Ascending aorta (tissue), 2 donors: ENCODE data around the gene TPRA1. TPM values are rescaled to one million over a fixed set of nuclear protein-coding genes. Genes with fewer than 3 reads are reported as not detected.
A peak's percentile ranks its signal among the peaks of the same experiment; 100 is the strongest.

Experiments used
- DNase-seq, 2 donors: peaks; one replicate each; pipeline ENCODE4 v3.0.0-alpha.2; 2019; ENCODE audit warnings: low spot score in 2 of 2
- H3K27ac ChIP-seq, 2 donors: fragments of 200-600 bp; sonication (generic); one replicate each; pipeline ENCODE4 v1.5.1; 2016 to 2017; ENCODE audit warnings: mild to moderate bottlenecking in 1 of 2
- H3K27me3 ChIP-seq: fragments of 200-600 bp; sonication (generic); one replicate; pipeline ENCODE4 v1.5.1; 2017
- H3K36me3 ChIP-seq, 2 donors: fragments of 200-600 bp; sonication (generic); one replicate each; pipeline ENCODE4 v1.5.1; 2016
- H3K4me1 ChIP-seq, 2 donors: fragments of 200-600 bp; sonication (generic); one replicate each; pipeline ENCODE4 v1.5.1; 2016 to 2017; ENCODE audit warnings: mild to moderate bottlenecking in 1 of 2
- H3K4me3 ChIP-seq, 2 donors: fragments of 200-600 bp; sonication (generic); one replicate each; pipeline ENCODE4 v1.5.1; 2016 to 2017; ENCODE audit warnings: mild to moderate bottlenecking in 1 of 2
- H3K9me3 ChIP-seq, 2 donors: fragments of 200-600 bp; sonication (generic); one replicate each; pipeline ENCODE4 v1.5.1; 2016
- intact Hi-C: fragments of 100-400 bp; cut with DNase I; formaldehyde crosslinking; loops from one replicate; pipeline ENCODE4 v1.15.1; 2023
- total RNA-seq: library from RNA; depleted of rRNA; stranded (reverse); fragments of >200 nt; gene quantifications from one replicate; pipeline ENCODE4 v1.1.0, GENCODE V29; 2016
- TF ChIP-seq, protein P1 (sequence below), 3 experiments: fragments of 200-600 bp in 2 of 3; fragments of 450-650 bp in 1 of 3; sonication (generic) in 2 of 3; IDR thresholded peaks; one replicate each; pipeline ENCODE4 v1.5.1; 2016 to 2019; ENCODE audit warnings: antibody characterized with exemption in 3 of 3, mild to moderate bottlenecking in 1 of 3, moderate library complexity in 1 of 3

The TPRA1 gene
- total RNA-seq, 1 donor from 2014 or later = 87.1 TPM

GRCh38 chr3:127593178-127593577 lies 2.6 kb upstream of the TPRA1 start:
- Histone ChIP-seq H3K4me3 (no peak overlapping the region), H3K36me3 (no peaks in the 10 kb centered on the region), H3K27me3 (no peaks in the 10 kb centered on the region), H3K4me1 (peaks cover 3 to 18% of the 10 kb centered on the region in 2 donors), H3K9me3 (no peaks in the 10 kb centered on the region), H3K27ac (no peak overlapping the region)
- TF ChIP-seq, protein P1, sequence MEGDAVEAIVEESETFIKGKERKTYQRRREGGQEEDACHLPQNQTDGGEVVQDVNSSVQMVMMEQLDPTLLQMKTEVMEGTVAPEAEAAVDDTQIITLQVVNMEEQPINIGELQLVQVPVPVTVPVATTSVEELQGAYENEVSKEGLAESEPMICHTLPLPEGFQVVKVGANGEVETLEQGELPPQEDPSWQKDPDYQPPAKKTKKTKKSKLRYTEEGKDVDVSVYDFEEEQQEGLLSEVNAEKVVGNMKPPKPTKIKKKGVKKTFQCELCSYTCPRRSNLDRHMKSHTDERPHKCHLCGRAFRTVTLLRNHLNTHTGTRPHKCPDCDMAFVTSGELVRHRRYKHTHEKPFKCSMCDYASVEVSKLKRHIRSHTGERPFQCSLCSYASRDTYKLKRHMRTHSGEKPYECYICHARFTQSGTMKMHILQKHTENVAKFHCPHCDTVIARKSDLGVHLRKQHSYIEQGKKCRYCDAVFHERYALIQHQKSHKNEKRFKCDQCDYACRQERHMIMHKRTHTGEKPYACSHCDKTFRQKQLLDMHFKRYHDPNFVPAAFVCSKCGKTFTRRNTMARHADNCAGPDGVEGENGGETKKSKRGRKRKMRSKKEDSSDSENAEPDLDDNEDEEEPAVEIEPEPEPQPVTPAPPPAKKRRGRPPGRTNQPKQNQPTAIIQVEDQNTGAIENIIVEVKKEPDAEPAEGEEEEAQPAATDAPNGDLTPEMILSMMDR (IDR thresholded peaks at IDR 0.05) = no peak
- no peak for DNase-seq
- intact Hi-C loops = loop anchor here (5.0 to 10.0 kb wide), 4 partner anchors 596 to 1282 kb away; partner anchors contain the start of genes ACAD9 and RAB7A

GRCh38 chr3:127590282-127590592 lies 296 bp downstream of the TPRA1 start:
- peaks cover 3 to 18% of the 10 kb centered on the region in 2 donors for H3K4me1 ChIP-seq
- intact Hi-C loops = loop anchor here (1.0 to 10.0 kb wide), 8 partner anchors 8 to 1285 kb away; partner anchors contain the start of genes ACAD9, MCM2, PODXL2 and RAB7A
- no peaks in the 10 kb centered on the region for H3K27me3 ChIP-seq

DNA sequence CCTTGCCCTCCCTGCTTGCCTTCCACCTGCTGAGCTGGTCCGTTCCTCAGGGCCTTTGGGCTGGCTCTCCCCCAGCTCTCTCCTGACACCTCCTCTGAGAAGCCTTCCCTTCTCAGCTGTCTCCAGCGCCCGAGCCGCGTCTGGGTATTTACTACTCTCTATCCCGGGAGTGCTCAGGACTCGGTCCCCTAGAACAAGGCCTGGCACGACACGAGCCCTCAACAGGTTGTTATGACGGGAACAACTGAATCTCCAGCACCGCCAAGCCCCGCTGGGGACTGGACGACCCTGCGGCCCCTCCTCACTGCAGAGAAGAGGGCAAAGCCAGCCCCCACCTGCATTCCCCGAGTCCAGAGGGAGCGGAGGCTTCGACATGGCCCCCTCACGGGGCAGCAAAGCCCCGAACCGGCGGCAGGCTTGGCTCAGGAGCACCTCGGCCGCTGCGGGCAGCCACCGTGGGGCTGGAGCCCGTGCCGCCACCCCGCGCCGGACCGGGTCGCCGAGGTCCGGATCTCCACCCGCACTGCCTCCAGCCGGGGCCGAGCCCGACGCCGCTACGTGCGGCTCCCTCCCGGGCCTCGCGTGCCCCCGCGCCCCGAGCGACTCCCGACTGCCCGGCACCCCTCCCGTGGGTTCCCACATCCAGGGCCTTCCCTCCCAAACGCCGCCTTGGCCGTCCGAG lies 792 bp downstream of the TPRA1 start:
- DNase-seq = no peak
- no peaks in the 10 kb centered on the region for H3K36me3 ChIP-seq
- H3K27ac ChIP-seq = peak overlapping the region; percentile 89 to 90
- no peaks in the 10 kb centered on the region for H3K27me3 ChIP-seq
- H3K4me3 ChIP-seq = peak overlapping the region; percentile 83 to 89
- H3K9me3 ChIP-seq = no peaks in the 10 kb centered on the region
- peaks cover 3 to 18% of the 10 kb centered on the region in 2 donors for H3K4me1 ChIP-seq
- intact Hi-C loops = loop anchor here (1.0 to 10.0 kb wide), 8 partner anchors 9 to 1285 kb away; partner anchors contain the start of genes ACAD9, MCM2, PODXL2 and RAB7A
- TF ChIP-seq, protein P1 (IDR thresholded peaks at IDR 0.05) = no peak

More at GRCh38 chr3:127590282-127590592, 296 bp downstream of the TPRA1 start:
- TF ChIP-seq, protein P1 (IDR thresholded peaks at IDR 0.05) = no peak
- Histone ChIP-seq H3K9me3 (no peaks in the 10 kb centered on the region), H3K36me3 (no peaks in the 10 kb centered on the region), H3K27ac (peak overlapping the region; percentile 89 to 90), H3K4me3 (peak overlapping the region; percentile 83 to 89)
- no peak for DNase-seq

DNA sequence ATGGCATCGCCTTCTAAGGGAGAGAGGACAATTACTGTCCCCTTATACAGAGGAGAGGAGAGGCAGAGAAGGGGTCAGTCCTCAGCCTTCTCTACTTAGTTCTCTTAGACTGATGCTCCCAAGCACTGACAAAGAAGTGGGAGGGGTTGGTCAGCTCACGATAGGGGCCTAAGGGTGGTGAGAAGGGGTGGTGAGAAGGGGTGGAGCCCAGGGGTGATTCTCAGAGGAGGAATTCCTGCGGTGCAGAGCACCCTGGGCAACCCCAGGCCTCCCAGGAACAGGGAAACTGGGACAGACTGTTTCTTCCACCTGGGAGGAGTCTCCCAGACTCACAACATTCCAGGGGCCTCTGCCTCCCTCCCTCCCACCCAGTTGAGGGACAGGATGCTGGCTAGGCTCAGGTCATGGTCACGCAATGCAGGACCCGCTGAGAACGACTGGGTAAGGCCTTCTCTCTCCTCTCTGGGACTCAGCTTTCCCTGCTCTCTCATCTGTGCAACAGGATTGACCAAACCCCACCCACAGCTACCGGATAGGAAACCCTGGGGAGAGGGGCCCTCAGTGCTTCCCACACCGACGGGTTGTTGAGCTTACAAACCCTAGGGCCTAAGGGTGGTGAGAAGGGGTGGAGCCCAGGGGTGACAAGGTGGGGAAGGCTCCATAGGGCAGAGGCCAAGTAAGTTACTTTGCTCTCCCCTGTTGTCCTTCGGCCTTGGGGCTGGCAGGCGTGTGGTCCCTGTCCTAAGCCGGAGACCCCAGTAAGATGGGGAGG lies 1.5 kb downstream of the TPRA1 start:
- Histone ChIP-seq H3K4me1 (peaks cover 3 to 18% of the 10 kb centered on the region in 2 donors), H3K4me3 (peak overlapping the region; percentile 83 to 89), H3K9me3 (no peaks in the 10 kb centered on the region), H3K27me3 (no peaks in the 10 kb centered on the region), H3K36me3 (no peaks in the 10 kb centered on the region), H3K27ac (peak overlapping the region; percentile 89 to 90)
- intact Hi-C loops = no loop called here
- no peak for DNase-seq
- TF ChIP-seq, protein P1 (IDR thresholded peaks at IDR 0.05) = no peak

DNA sequence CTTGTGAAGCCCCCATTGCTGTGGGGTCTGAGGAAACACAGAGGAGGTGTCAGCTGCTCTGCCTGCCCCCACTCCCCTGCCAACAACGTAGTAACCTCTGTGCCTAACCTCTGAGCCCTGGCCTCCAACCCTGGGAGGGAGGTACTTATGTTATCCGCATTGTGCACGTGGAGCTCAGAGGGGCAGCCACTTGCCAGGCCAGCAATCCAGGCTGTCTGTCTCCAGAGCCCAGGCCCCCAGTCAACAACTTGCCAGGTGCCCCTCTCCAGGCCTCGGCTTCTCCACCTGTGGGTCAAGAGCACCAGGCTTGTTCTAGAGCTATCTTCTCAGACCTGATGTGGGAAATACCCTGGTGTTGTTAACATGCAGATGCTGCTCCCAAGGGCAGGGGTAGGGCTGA lies 2.7 kb downstream of the TPRA1 start:
- H3K4me3 ChIP-seq = no peak overlapping the region
- TF ChIP-seq, protein P1 (IDR thresholded peaks at IDR 0.05) = no peak
- H3K27me3 ChIP-seq = no peaks in the 10 kb centered on the region
- no peak overlapping the region for H3K27ac ChIP-seq
- intact Hi-C loops = no loop called here
- peaks cover 3 to 18% of the 10 kb centered on the region in 2 donors for H3K4me1 ChIP-seq
- no peaks in the 10 kb centered on the region for H3K36me3 ChIP-seq
- no peak for DNase-seq
- no peaks in the 10 kb centered on the region for H3K9me3 ChIP-seq
